ENCODE results near the gene SPNS3.

The SPNS3 gene

GRCh38 chr17:4506175-4506813 lies 72.6 kb downstream of the SPNS3 start:
- no peak for DNase-seq (ENCODE audit: low read depth)
- no peak for TF ChIP-seq CTCF (IDR thresholded peaks at IDR 0.05; ENCODE audit: control insufficient read depth, insufficient read depth, low read depth, low read length, missing control alignments)

GRCh38 chr17:4506892-4507291 lies 73.2 kb downstream of the SPNS3 start:
- no peak overlapping the region for H3K4me3 ChIP-seq (ENCODE audit: control insufficient read depth, low read depth, low read length)
- TF ChIP-seq CTCF (IDR thresholded peaks at IDR 0.05; ENCODE audit: control insufficient read depth, insufficient read depth, low read depth, low read length, missing control alignments) = no peak
- DNase-seq (ENCODE audit: low read depth) = no peak

More at GRCh38 chr17:4506175-4506813, 72.6 kb downstream of the SPNS3 start:
- no peak overlapping the region for H3K4me3 ChIP-seq (ENCODE audit: control insufficient read depth, low read depth, low read length)

- no peak overlapping the region for H3K4me3 ChIP-seq (ENCODE audit: control insufficient read depth, low read depth, low read length)
- DNase-seq (ENCODE audit: low read depth) = no peak
- TF ChIP-seq CTCF (IDR thresholded peaks at IDR 0.05; ENCODE audit: control insufficient read depth, insufficient read depth, low read depth, low read length, missing control alignments) = no peak
Measured at GRCh38 chr17:4507361-4508111, 73.8 kb downstream of the SPNS3 start.

GRCh38 chr17:4508207-4508606 lies 74.5 kb downstream of the SPNS3 start:
- no peak for DNase-seq (ENCODE audit: low read depth)
- TF ChIP-seq CTCF (IDR thresholded peaks at IDR 0.05; ENCODE audit: control insufficient read depth, insufficient read depth, low read depth, low read length, missing control alignments) = no peak
- H3K4me3 ChIP-seq (ENCODE audit: control insufficient read depth, low read depth, low read length) = no peak overlapping the region

GRCh38 chr17:4509401-4509800 lies 75.7 kb downstream of the SPNS3 start:
- H3K4me3 ChIP-seq (ENCODE audit: control insufficient read depth, low read depth, low read length) = no peak overlapping the region
- no peak for TF ChIP-seq CTCF (IDR thresholded peaks at IDR 0.05; ENCODE audit: control insufficient read depth, insufficient read depth, low read depth, low read length, missing control alignments)
- DNase-seq (ENCODE audit: low read depth) = no peak

- H3K4me3 ChIP-seq (ENCODE audit: control insufficient read depth, low read depth, low read length) = no peak overlapping the region
- no peak for TF ChIP-seq CTCF (IDR thresholded peaks at IDR 0.05; ENCODE audit: control insufficient read depth, insufficient read depth, low read depth, low read length, missing control alignments)
- DNase-seq (ENCODE audit: low read depth) = no peak
Measured at GRCh38 chr17:4509923-4510617, 76.3 kb downstream of the SPNS3 start.
